NT2/D1 (cell line): ENCODE results near the gene KIAA1217.

Experiments used
- DNase-seq: peaks from one replicate; pipeline ENCODE4 v3.0.0-alpha.2; 2011; ENCODE audit warnings: low read depth, low spot score
- H3K27me3 ChIP-seq: 2 replicates; pipeline ENCODE4 v1.6.0; 2011; ENCODE audit warnings: mild to moderate bottlenecking; ENCODE audit not compliant: insufficient read length, insufficient read depth
- H3K36me3 ChIP-seq: 2 replicates; pipeline ENCODE4 v1.6.1; 2011; ENCODE audit warnings: mild to moderate bottlenecking, low read length, mixed read lengths; ENCODE audit not compliant: insufficient read depth, insufficient read length
- H3K4me1 ChIP-seq: 2 replicates; pipeline ENCODE4 v1.5.1; 2011; ENCODE audit not compliant: insufficient read depth, insufficient read length
- H3K4me3 ChIP-seq: 2 replicates; pipeline ENCODE4 v1.5.1; 2011; ENCODE audit warnings: low read depth; ENCODE audit not compliant: insufficient read length
- H3K9ac ChIP-seq: 2 replicates; pipeline ENCODE4 v1.6.0; 2011; ENCODE audit warnings: low read depth; ENCODE audit not compliant: insufficient read length
- H3K9me3 ChIP-seq: 2 replicates; pipeline ENCODE4 v1.5.1; 2011; ENCODE audit warnings: mild to moderate bottlenecking, low read length; ENCODE audit not compliant: insufficient read depth
- SUZ12 ChIP-seq: IDR thresholded peaks from 2 replicates; pipeline ENCODE4 v1.6.1; 2011; ENCODE audit not compliant: insufficient read length, insufficient read depth; ENCODE audit errors: extremely low read depth
- YY1 ChIP-seq: IDR thresholded peaks from 2 replicates; pipeline ENCODE4 v1.6.1; 2011; ENCODE audit not compliant: insufficient read length, insufficient read depth
- ZNF274 ChIP-seq: IDR thresholded peaks from 2 replicates; pipeline ENCODE4 v1.6.1; 2011; ENCODE audit warnings: mild to moderate bottlenecking, low read depth, low read length

The KIAA1217 gene

GRCh38 chr10:24246365-24246764, 37.4 kb downstream of the KIAA1217 start:
- peaks cover 18% of the 10 kb centered on the region for H3K36me3 ChIP-seq
- no peak for TF ChIP-seq YY1
- no peak for TF ChIP-seq ZNF274
- TF ChIP-seq SUZ12 = no peak

GRCh38 chr10:24247841-24248240, 38.9 kb downstream of the KIAA1217 start:
- Histone ChIP-seq H3K27me3 (no peaks in the 10 kb centered on the region), H3K9ac (no peak overlapping the region), H3K4me1 (no peaks in the 10 kb centered on the region), H3K9me3 (no peaks in the 10 kb centered on the region), H3K4me3 (no peak overlapping the region), H3K36me3 (peaks cover 18% of the 10 kb centered on the region)
- TF ChIP-seq SUZ12 = no peak
- no peak for TF ChIP-seq YY1
- TF ChIP-seq ZNF274 = no peak
- DNase-seq = no peak

More at GRCh38 chr10:24246365-24246764, 37.4 kb downstream of the KIAA1217 start:
- DNase-seq = no peak
- no peak overlapping the region for H3K9ac ChIP-seq
- H3K4me3 ChIP-seq = no peak overlapping the region
- H3K4me1 ChIP-seq = no peaks in the 10 kb centered on the region
- H3K27me3 ChIP-seq = no peaks in the 10 kb centered on the region
- H3K9me3 ChIP-seq = no peaks in the 10 kb centered on the region

GRCh38 chr10:24249829-24250415, 41.0 kb downstream of the KIAA1217 start:
- Histone ChIP-seq H3K36me3 (peaks cover 15% of the 10 kb centered on the region), H3K4me3 (no peak overlapping the region), H3K27me3 (no peaks in the 10 kb centered on the region), H3K9me3 (no peaks in the 10 kb centered on the region), H3K9ac (no peak overlapping the region), H3K4me1 (peaks cover 3% of the 10 kb centered on the region)
- TF ChIP-seq SUZ12 = no peak
- TF ChIP-seq ZNF274 = no peak
- no peak for TF ChIP-seq YY1
- DNase-seq = no peak

GRCh38 chr10:24251547-24251946, 42.6 kb downstream of the KIAA1217 start:
- TF ChIP-seq ZNF274 (no peak), YY1 (no peak), SUZ12 (no peak)
- Histone ChIP-seq H3K36me3 (peaks cover 3% of the 10 kb centered on the region), H3K4me3 (no peak overlapping the region), H3K9me3 (no peaks in the 10 kb centered on the region), H3K4me1 (peaks cover 3% of the 10 kb centered on the region), H3K9ac (no peak overlapping the region), H3K27me3 (no peaks in the 10 kb centered on the region)
- no peak for DNase-seq

- Histone ChIP-seq H3K4me1 (peaks cover 3% of the 10 kb centered on the region), H3K36me3 (peaks cover 12% of the 10 kb centered on the region), H3K9me3 (no peaks in the 10 kb centered on the region), H3K9ac (no peak overlapping the region), H3K27me3 (no peaks in the 10 kb centered on the region), H3K4me3 (no peak overlapping the region)
- DNase-seq = no peak
- TF ChIP-seq YY1 (no peak), ZNF274 (no peak), SUZ12 (no peak)
Observed at GRCh38 chr10:24254180-24254579, 45.2 kb downstream of the KIAA1217 start.

- peaks cover 3% of the 10 kb centered on the region for H3K4me1 ChIP-seq
- no peaks in the 10 kb centered on the region for H3K9me3 ChIP-seq
- H3K9ac ChIP-seq = peak overlapping the region; percentile 74
- H3K27me3 ChIP-seq = no peaks in the 10 kb centered on the region
- peak overlapping the region; percentile 40 for H3K4me3 ChIP-seq
- peaks cover 12% of the 10 kb centered on the region for H3K36me3 ChIP-seq
- peak; percentile 48 for DNase-seq
- TF ChIP-seq YY1 (no peak), SUZ12 (no peak), ZNF274 (no peak)
Observed at GRCh38 chr10:24255115-24255880, 46.4 kb downstream of the KIAA1217 start.

GRCh38 chr10:24255881-24256311, 47.0 kb downstream of the KIAA1217 start:
- Histone ChIP-seq H3K4me1 (peaks cover 3% of the 10 kb centered on the region), H3K9me3 (no peaks in the 10 kb centered on the region), H3K36me3 (peaks cover 12% of the 10 kb centered on the region), H3K27me3 (no peaks in the 10 kb centered on the region), H3K9ac (peak overlapping the region; percentile 74), H3K4me3 (peak overlapping the region; percentile 40)
- no peak for TF ChIP-seq YY1
- no peak for TF ChIP-seq ZNF274
- DNase-seq = no peak
